H9 (cell line): ENCODE data around the gene CBX5. TPM values are rescaled to one million over a fixed set of nuclear protein-coding genes. Genes with fewer than 3 reads are reported as not detected.
A peak's percentile ranks its signal among the peaks of the same experiment; 100 is the strongest.

ENCODE experiments used
- DNase-seq: peaks from one replicate; pipeline ENCODE4 v3.0.0-alpha.2; 2017
- H2AFZ ChIP-seq: one replicate; pipeline ENCODE4 v1.6.1; 2013; ENCODE audit warnings: mild to moderate bottlenecking, low read length, control low read depth, moderate library complexity
- H2AK5ac ChIP-seq: 2 replicates; pipeline ENCODE4 v1.6.1; 2013; ENCODE audit warnings: low read length, control low read depth, mixed read lengths; ENCODE audit not compliant: insufficient read length
- H2BK120ac ChIP-seq: one replicate; pipeline ENCODE4 v1.6.1; 2013; ENCODE audit warnings: low read depth, mild to moderate bottlenecking, low read length, control low read depth, inconsistent platforms; ENCODE audit not compliant: poor library complexity, severe bottlenecking
- H2BK12ac ChIP-seq: 2 replicates; pipeline ENCODE4 v1.6.1; 2013; ENCODE audit warnings: low read length, control low read depth, mixed read lengths, low read depth; ENCODE audit not compliant: insufficient read length
- H2BK15ac ChIP-seq: 2 replicates; pipeline ENCODE4 v1.6.1; 2013; ENCODE audit warnings: low read depth, low read length, control low read depth
- H2BK20ac ChIP-seq: one replicate; pipeline ENCODE4 v1.6.1; 2013; ENCODE audit warnings: low read depth, mild to moderate bottlenecking, low read length, control low read depth, inconsistent platforms; ENCODE audit not compliant: poor library complexity, severe bottlenecking
- H2BK5ac ChIP-seq: 2 replicates; pipeline ENCODE4 v1.6.1; 2013; ENCODE audit warnings: low read length, control low read depth, mixed read lengths; ENCODE audit not compliant: insufficient read length
- H3K14ac ChIP-seq: 2 replicates; pipeline ENCODE4 v1.6.1; 2013; ENCODE audit warnings: low read length, control low read depth; ENCODE audit not compliant: insufficient read depth
- H3K18ac ChIP-seq: 2 replicates; pipeline ENCODE4 v1.6.1; 2013; ENCODE audit warnings: low read depth, mild to moderate bottlenecking, mixed read lengths, low read length, control low read depth; ENCODE audit not compliant: insufficient read length
- H3K23ac ChIP-seq: 2 replicates; pipeline ENCODE4 v1.6.1; 2013; ENCODE audit warnings: low read length, control low read depth, mixed read lengths, low read depth; ENCODE audit not compliant: insufficient read length
- H3K23me2 ChIP-seq: 2 replicates; pipeline ENCODE4 v1.6.1; 2013; ENCODE audit warnings: low read depth, mild to moderate bottlenecking, mixed read lengths, low read length, control low read depth; ENCODE audit not compliant: insufficient read length, poor library complexity, severe bottlenecking
- H3K27ac ChIP-seq: 2 replicates; pipeline ENCODE4 v1.5.1; 2013; ENCODE audit warnings: low read length, control low read depth, mixed read lengths, low read depth; ENCODE audit not compliant: insufficient read length
- H3K27me3 ChIP-seq: 2 replicates; pipeline ENCODE4 v1.6.1; 2013; ENCODE audit warnings: low read length, control low read depth, inconsistent platforms; ENCODE audit not compliant: insufficient read depth
- H3K4ac ChIP-seq: 2 replicates; pipeline ENCODE4 v1.6.1; 2013; ENCODE audit warnings: low read depth, mild to moderate bottlenecking, control low read depth, inconsistent platforms, low read length, moderate library complexity
- H3K4me1 ChIP-seq: 2 replicates; pipeline ENCODE4 v1.6.1; 2013; ENCODE audit warnings: low read length, control low read depth, inconsistent platforms; ENCODE audit not compliant: insufficient read depth
- H3K4me2 ChIP-seq: 2 replicates; pipeline ENCODE4 v1.6.1; 2013; ENCODE audit warnings: low read length, control low read depth, mixed read lengths; ENCODE audit not compliant: insufficient read length, insufficient read depth
- H3K56ac ChIP-seq: 2 replicates; pipeline ENCODE4 v1.6.1; 2013; ENCODE audit warnings: low read depth, mild to moderate bottlenecking, mixed read lengths, low read length, control low read depth; ENCODE audit not compliant: insufficient read length
- H3K79me1 ChIP-seq: 2 replicates; pipeline ENCODE4 v1.6.1; 2013; ENCODE audit warnings: low read depth, mild to moderate bottlenecking, moderate library complexity, low read length, control low read depth, inconsistent platforms; ENCODE audit not compliant: insufficient read depth, poor library complexity, severe bottlenecking
- H3K79me2 ChIP-seq: 2 replicates; pipeline ENCODE4 v1.6.1; 2013; ENCODE audit warnings: low read length, control low read depth, inconsistent platforms; ENCODE audit not compliant: insufficient read depth
- H3K9ac ChIP-seq: 2 replicates; pipeline ENCODE4 v1.6.1; 2013; ENCODE audit warnings: low read length, control low read depth, mixed read lengths; ENCODE audit not compliant: insufficient read length; ENCODE audit errors: extremely low read depth
- H3K9me3 ChIP-seq: one replicate; pipeline ENCODE4 v1.6.1; 2013; ENCODE audit warnings: low read depth, low read length, inconsistent platforms; ENCODE audit not compliant: control insufficient read depth
- H3T11ph ChIP-seq: one replicate; pipeline ENCODE4 v1.6.1; 2013; ENCODE audit warnings: mild to moderate bottlenecking, low read length, control low read depth, inconsistent platforms
- H4K20me1 ChIP-seq: one replicate; pipeline ENCODE4 v1.6.1; 2013; ENCODE audit not compliant: control insufficient read depth, insufficient read length, insufficient read depth
- H4K5ac ChIP-seq: 2 replicates; pipeline ENCODE4 v1.6.1; 2013; ENCODE audit warnings: low read depth, mild to moderate bottlenecking, mixed read lengths, low read length, control low read depth; ENCODE audit not compliant: insufficient read length
- H4K8ac ChIP-seq: replicated peaks from 2 replicates; pipeline ENCODE4 v1.6.1; 2013; ENCODE audit warnings: low read length, control low read depth, mixed read lengths, low read depth; ENCODE audit not compliant: insufficient read length
- H4K91ac ChIP-seq: 2 replicates; pipeline ENCODE4 v1.6.1; 2013; ENCODE audit warnings: low read depth, mild to moderate bottlenecking, moderate library complexity, mixed read lengths, low read length, control low read depth; ENCODE audit not compliant: insufficient read length
- H3K27ac Mint-ChIP-seq, 3 experiments: 2 replicates in 2 of 3; 3 replicates in 1 of 3; pipeline ENCODE4 v1.8.0; 2020 to 2021; ENCODE audit warnings: mixed read lengths in 3 of 3, mild to moderate bottlenecking in 1 of 3, moderate library complexity in 1 of 3
- H3K27me3 Mint-ChIP-seq: 2 replicates; pipeline ENCODE4 v1.8.0; 2021; ENCODE audit warnings: low read depth, mild to moderate bottlenecking, moderate library complexity, mixed read lengths
- H3K36me3 Mint-ChIP-seq, 3 experiments: 2 replicates in 2 of 3; 3 replicates in 1 of 3; pipeline ENCODE4 v1.8.0; 2020 to 2021; ENCODE audit warnings: low read depth in 3 of 3, mixed read lengths in 3 of 3; ENCODE audit not compliant: insufficient read depth in 1 of 3
- H3K4me1 Mint-ChIP-seq, 2 experiments: 2 replicates each; pipeline ENCODE4 v1.8.0; 2020; ENCODE audit warnings: mixed read lengths in 2 of 2
- H3K4me3 Mint-ChIP-seq, 2 experiments: 2 replicates in 1 of 2; 3 replicates in 1 of 2; pipeline ENCODE4 v1.8.0; 2020 to 2021; ENCODE audit warnings: mild to moderate bottlenecking in 2 of 2, mixed read lengths in 2 of 2, moderate library complexity in 1 of 2
- H3K9me3 Mint-ChIP-seq, 2 experiments: 2 replicates in 1 of 2; 3 replicates in 1 of 2; pipeline ENCODE4 v1.8.0; 2020; ENCODE audit warnings: mild to moderate bottlenecking in 2 of 2, mixed read lengths in 2 of 2, moderate library complexity in 1 of 2
- WGBS: extraction: QIAGEN DNeasy Blood & Tissue Kit; methylation state at CpG from one replicate; pipeline ENCODE4 v1.1.7; 2013; ENCODE audit warnings: missing lambda C conversion rate, low lambda C conversion rate, mixed read lengths; ENCODE audit not compliant: insufficient read length; ENCODE audit errors: extremely low coverage; 5-methylcytosine and 5-hydroxymethylcytosine counted together
- total RNA-seq: library from RNA; stranded (reverse); gene quantifications from 2 replicates; pipeline ENCODE4 v1.2.1, GENCODE V29; 2021
- TF ChIP-seq, protein P1 (sequence below): fragments of 200-600 bp; sonication (generic); conservative IDR thresholded peaks from 3 replicates; pipeline ENCODE4 v1.8.0; 2021; ENCODE audit warnings: antibody characterized with exemption, mild to moderate bottlenecking

Gene CBX5
- total RNA-seq, 1 experiment from 2014 or later, result 206 TPM

DNA sequence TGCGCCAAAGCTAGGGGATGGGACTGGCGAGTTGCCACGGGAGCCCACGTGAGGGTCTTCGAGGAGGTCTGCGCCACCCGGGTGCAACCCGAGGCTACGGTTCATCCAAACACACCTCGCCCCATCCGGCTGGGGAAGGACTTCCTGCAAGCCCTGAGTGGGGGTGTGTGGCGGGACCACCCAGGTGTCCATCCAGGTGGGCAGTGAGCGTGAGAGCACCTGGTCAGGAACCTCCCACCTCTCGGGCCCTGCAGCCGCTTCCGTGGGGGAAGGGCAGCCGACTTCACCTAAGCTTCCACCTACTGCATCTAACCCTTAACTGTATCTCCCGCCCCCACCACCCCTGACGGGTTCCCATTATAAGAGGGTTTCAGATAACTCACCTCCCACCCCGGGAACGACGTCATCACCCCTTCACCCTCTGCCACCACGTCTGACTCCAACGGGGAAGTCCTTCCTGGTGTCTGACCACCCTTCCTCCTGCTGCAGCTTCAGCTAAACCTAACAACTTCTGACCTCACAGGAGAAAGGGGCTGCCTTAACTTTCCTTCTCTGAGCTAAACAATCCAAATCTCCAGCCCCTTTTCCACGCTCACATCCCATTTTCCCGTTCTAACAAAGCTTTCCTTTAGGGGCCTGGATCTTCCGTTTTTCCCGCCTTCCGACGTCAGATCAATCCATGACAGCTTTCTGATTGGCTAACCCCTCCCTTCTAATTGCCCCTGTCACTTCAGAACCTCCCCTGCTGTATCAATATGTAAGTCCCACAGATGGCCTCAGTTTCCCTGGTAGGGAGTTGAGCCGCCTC, 63.7 kb downstream of the CBX5 start:
- H3K4me1 ChIP-seq, result no peaks in the 10 kb centered on the region
- H2AK5ac ChIP-seq, result no peak overlapping the region
- H3K4me2 ChIP-seq, result peak overlapping the region; percentile 84
- H3K18ac ChIP-seq, result no peak overlapping the region
- no peak overlapping the region for H3K56ac ChIP-seq
- no peak overlapping the region for H3K23ac ChIP-seq
- no peaks in the 10 kb centered on the region for H3K79me2 ChIP-seq
- no peak overlapping the region for H3K27ac ChIP-seq
- H2AFZ ChIP-seq, result no peak overlapping the region
- no peaks in the 10 kb centered on the region for H4K20me1 ChIP-seq
- no peak overlapping the region for H2BK120ac ChIP-seq
- H3T11ph ChIP-seq, result no peak overlapping the region
- no peak overlapping the region for H3K4ac ChIP-seq
- Mint-ChIP-seq H3K36me3 (no peaks in the 10 kb centered on the region), H3K27me3 (peaks cover 86% of the 10 kb centered on the region), H3K27ac (no peak overlapping the region), H3K4me3 (peak overlapping the region; percentile 63 to 84), H3K4me1 (peaks cover 25 to 38% of the 10 kb centered on the region in 2 experiments), H3K9me3 (peaks cover 0 to 8% of the 10 kb centered on the region in 2 experiments; a peak in 1 of 5 replicates)
- no peak overlapping the region for H2BK15ac ChIP-seq
- TF ChIP-seq, protein P1, sequence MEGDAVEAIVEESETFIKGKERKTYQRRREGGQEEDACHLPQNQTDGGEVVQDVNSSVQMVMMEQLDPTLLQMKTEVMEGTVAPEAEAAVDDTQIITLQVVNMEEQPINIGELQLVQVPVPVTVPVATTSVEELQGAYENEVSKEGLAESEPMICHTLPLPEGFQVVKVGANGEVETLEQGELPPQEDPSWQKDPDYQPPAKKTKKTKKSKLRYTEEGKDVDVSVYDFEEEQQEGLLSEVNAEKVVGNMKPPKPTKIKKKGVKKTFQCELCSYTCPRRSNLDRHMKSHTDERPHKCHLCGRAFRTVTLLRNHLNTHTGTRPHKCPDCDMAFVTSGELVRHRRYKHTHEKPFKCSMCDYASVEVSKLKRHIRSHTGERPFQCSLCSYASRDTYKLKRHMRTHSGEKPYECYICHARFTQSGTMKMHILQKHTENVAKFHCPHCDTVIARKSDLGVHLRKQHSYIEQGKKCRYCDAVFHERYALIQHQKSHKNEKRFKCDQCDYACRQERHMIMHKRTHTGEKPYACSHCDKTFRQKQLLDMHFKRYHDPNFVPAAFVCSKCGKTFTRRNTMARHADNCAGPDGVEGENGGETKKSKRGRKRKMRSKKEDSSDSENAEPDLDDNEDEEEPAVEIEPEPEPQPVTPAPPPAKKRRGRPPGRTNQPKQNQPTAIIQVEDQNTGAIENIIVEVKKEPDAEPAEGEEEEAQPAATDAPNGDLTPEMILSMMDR, result no peak
- peaks cover 16% of the 10 kb centered on the region for H3K23me2 ChIP-seq
- H2BK5ac ChIP-seq, result no peak overlapping the region
- no peak overlapping the region for H2BK20ac ChIP-seq
- no peak overlapping the region for H4K91ac ChIP-seq
- no peak overlapping the region for H3K14ac ChIP-seq
- WGBS, result no CpG with 5 or more reads among the region's 31 CpGs
- H2BK12ac ChIP-seq, result no peak overlapping the region
- no peak overlapping the region for H4K5ac ChIP-seq
- H3K9ac ChIP-seq, result no peak overlapping the region
- peak; percentile 76 for DNase-seq
- no peaks in the 10 kb centered on the region for H3K9me3 ChIP-seq
- no peaks in the 10 kb centered on the region for H3K79me1 ChIP-seq
- peaks cover 2% of the 10 kb centered on the region; the same call in 1 of the 2 replicates for H3K27me3 ChIP-seq
- no peak overlapping the region for H4K8ac ChIP-seq
